ENCODE results near the gene NOL4L.

DNA sequence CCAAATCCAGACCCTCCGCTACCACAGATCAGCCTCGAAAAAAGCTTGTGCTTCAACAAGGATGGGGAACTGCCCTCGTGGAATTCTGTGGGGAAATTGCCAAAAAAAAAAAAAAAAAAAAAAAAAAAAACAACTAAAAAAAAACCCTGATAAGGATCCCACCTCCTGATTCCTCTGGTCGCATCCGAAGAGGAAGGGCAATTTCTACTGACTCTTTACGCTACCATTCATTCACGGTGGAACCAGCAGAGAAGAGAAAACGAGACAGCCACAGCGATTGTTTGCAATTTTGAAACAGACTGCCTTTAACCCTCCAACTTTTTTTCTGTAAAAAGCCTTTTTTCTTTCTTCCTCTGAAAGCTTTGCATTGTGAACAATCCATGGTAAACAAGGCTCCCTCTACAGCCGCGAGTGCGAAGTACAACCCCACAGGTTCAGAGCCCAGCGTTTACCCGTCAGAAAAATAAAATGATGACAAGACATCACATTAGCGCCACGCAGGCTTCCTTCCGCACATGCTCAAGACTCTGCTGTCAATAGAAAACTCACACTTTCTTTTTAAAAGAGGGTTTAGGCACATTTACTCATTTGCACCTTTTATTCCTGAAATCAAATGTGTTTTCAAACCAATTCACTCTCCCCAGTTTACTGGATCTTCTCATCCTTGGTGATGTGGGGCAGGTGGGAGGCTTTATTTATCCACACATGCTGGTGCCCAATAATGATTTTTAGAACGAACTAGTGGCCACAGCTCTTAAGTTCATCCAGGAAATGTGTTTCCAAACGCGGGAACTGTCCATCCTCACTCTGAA lies 100.0 kb downstream of the NOL4L start:
- TF ChIP-seq REST (IDR thresholded peaks at IDR 0.05; ENCODE audit: unreplicated experiment) (no peak), EZH2phosphoT487 (IDR thresholded peaks at IDR 0.05; ENCODE audit: unreplicated experiment) (no peak), EZH2 (IDR thresholded peaks at IDR 0.05; ENCODE audit: low read depth, unreplicated experiment) (no peak), POLR2AphosphoS5 (IDR thresholded peaks at IDR 0.05; ENCODE audit: low read depth) (no peak; the same call in 1 of the 2 replicates), STAT1 (IDR thresholded peaks at IDR 0.05; ENCODE audit: unreplicated experiment) (no peak)
- TF ChIP-seq, protein P1, sequence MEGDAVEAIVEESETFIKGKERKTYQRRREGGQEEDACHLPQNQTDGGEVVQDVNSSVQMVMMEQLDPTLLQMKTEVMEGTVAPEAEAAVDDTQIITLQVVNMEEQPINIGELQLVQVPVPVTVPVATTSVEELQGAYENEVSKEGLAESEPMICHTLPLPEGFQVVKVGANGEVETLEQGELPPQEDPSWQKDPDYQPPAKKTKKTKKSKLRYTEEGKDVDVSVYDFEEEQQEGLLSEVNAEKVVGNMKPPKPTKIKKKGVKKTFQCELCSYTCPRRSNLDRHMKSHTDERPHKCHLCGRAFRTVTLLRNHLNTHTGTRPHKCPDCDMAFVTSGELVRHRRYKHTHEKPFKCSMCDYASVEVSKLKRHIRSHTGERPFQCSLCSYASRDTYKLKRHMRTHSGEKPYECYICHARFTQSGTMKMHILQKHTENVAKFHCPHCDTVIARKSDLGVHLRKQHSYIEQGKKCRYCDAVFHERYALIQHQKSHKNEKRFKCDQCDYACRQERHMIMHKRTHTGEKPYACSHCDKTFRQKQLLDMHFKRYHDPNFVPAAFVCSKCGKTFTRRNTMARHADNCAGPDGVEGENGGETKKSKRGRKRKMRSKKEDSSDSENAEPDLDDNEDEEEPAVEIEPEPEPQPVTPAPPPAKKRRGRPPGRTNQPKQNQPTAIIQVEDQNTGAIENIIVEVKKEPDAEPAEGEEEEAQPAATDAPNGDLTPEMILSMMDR (conservative IDR thresholded peaks at IDR 0.05; ENCODE audit: low read depth in 2 of 2) = peak; percentile 74 to 94

Data from GM23338 (cell line).